ENCODE results near the gene NRBP1. TPM values are rescaled to one million over a fixed set of nuclear protein-coding genes. Genes with fewer than 3 reads are reported as not detected.

NRBP1 gene
- total and polyA plus RNA-seq, 2 of the 4 experiments (the other 2 are of a cell fraction): 120 to 155 TPM

DNA sequence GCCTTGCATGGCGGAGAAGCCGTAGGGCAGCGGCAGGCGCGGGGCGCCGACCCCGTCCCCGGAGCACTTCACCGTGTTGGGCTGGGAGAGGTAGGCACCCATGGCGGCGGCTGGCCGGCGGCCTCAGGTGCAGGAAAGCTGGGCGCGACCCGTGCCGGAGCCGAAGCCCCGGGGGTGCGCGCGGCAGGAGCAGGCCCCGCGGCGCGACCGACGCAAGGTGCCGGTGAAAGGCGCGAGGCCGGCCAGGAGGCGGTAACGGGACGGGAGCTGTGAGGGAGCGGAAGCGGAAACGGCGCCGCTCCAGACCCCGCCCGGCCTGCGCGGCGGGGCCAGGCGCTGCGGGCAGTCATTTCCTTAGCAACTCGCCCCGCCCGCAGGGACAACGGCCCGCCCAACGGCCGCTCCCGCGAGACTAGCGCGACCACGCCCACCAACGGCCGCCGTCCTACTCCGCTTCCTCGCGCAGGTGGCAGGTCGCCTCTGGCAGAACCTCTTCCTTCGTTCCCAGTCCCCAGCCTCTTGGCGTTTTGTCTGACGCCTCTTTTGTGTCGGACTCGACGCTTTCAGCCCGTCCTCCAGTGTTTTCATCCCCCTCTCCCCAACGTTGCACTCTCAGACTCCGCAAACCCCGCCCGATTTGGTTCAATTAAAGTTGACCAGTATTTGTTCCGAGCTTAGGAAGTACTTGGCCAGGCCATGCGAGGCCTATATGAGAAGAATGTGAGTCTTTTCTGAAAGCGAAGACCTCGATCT lies 18.9 kb upstream of the NRBP1 start, which contains the start of gene PPM1G (continued):
- TF ChIP-seq, protein P1, sequence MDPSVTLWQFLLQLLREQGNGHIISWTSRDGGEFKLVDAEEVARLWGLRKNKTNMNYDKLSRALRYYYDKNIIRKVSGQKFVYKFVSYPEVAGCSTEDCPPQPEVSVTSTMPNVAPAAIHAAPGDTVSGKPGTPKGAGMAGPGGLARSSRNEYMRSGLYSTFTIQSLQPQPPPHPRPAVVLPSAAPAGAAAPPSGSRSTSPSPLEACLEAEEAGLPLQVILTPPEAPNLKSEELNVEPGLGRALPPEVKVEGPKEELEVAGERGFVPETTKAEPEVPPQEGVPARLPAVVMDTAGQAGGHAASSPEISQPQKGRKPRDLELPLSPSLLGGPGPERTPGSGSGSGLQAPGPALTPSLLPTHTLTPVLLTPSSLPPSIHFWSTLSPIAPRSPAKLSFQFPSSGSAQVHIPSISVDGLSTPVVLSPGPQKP (IDR thresholded peaks at IDR 0.05; ENCODE audit: borderline replicate concordance, low read depth, low read length): no peak

DNA sequence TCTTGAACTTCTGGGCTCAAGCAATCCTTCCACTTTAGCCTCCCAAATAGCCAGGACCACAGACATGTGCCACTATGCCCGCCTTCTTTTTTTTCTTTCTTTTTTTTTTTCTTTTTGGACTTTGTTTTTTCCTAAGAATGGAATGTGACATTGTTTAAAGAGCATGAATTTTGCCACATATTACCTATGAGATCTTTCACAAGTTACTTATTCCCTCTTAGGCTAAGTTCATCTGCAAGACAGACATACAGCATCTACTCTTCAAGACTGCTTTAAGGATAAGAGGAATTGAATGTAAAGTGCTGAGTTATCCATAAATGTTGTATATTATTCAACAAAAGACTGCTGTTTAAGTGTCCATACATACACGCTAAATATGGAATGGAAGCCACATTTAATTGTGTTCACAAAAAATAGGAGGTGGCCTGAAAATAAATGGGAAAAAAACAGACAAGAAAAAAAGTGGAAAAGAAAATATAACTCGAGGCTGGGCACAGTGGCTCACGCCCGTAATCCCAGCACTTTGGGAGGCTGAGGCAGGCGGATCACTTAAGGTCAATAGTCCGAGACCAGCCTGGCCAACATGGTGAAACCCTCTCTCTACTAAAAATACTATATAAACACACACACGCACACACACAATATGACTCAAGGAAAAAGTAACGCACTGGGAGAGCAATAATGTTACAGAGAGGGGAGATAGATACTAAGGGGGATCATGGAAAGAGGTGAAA lies 15.8 kb upstream of the NRBP1 start:
- no peak overlapping the region for H3K9ac ChIP-seq (ENCODE audit: low read depth, low read length)
- H2BK20ac ChIP-seq (ENCODE audit: low read depth, low read length): no peak overlapping the region
- dilution Hi-C loops (cut with HindIII; ENCODE audit: low sequenced_read_pairs, unreplicated experiment): no loop called here
- no peaks in the 10 kb centered on the region for H3K9me3 ChIP-seq (ENCODE audit: control insufficient read depth, insufficient read depth, low read length)
- no CpG with 5 or more reads among the region's 9 CpGs for WGBS, 2 experiments (ENCODE audit: extremely low coverage in 2 of 2, insufficient read length in 1 of 2)
- no peaks in the 10 kb centered on the region for H3K36me3 ChIP-seq (ENCODE audit: control insufficient read depth, insufficient read depth, low read length)
- no peak overlapping the region for H2AK5ac ChIP-seq (ENCODE audit: low read depth, low read length)
- no peak overlapping the region for H4K91ac ChIP-seq (ENCODE audit: insufficient read depth, low read depth, low read length)
- no peak for DNase-seq
- H2BK5ac ChIP-seq (ENCODE audit: low read depth, low read length, poor library complexity, severe bottlenecking): no peak overlapping the region
- POLR2A ChIA-PET (ENCODE audit: unreplicated experiment): no interaction called here
- H3K56ac ChIP-seq (ENCODE audit: extremely low read depth, insufficient read depth, low read length): no peak overlapping the region
- H4K8ac ChIP-seq (ENCODE audit: low read depth in 2 of 2, low read length in 2 of 2): no peak overlapping the region
- H3K9me1 ChIP-seq (ENCODE audit: insufficient read depth, low read length): peaks cover 4% of the 10 kb centered on the region; the same call in 1 of the 2 replicates
- no peak overlapping the region for H2BK120ac ChIP-seq (ENCODE audit: low read depth, low read length)
- H3K4me2 ChIP-seq (ENCODE audit: low read depth, low read length): no peak overlapping the region
- H2AK9ac ChIP-seq (replicated peaks; ENCODE audit: low read depth, low read length, poor library complexity): no peak overlapping the region
- intact Hi-C loops (cut with micrococcal nuclease): no loop called here
- H3K4me1 ChIP-seq (ENCODE audit: control insufficient read depth, insufficient read depth, low read length): 0 out of 2 replicates have a peak, but pooled peaks cover under 1% of the 10 kb centered on the region
- BruUV-seq (replicated peaks): no TSS peak
- H2BK15ac ChIP-seq (ENCODE audit: low read depth, low read length): no peak overlapping the region
- H3K14ac ChIP-seq (replicated peaks; ENCODE audit: low read depth, low read length): no peak overlapping the region
- CTCF ChIA-PET: no interaction called here
- peaks cover 0 to 14% of the 10 kb centered on the region in 2 experiments; a peak in 2 of 4 replicates for H3K79me1 ChIP-seq (ENCODE audit: low read depth in 1 of 2, low read length in 2 of 2)
- H3K27ac ChIP-seq (ENCODE audit: insufficient read depth, low read length): no peak overlapping the region
- in situ Hi-C loops (cut with MboI; ENCODE audit: low sequenced_read_pairs): no loop called here
- H2AFZ ChIP-seq (replicated peaks; ENCODE audit: low read length, poor library complexity): no peak overlapping the region
- no peak for ATAC-seq (ENCODE audit: low read depth)
- H3K4ac ChIP-seq (ENCODE audit: low read depth, low read length): no peak overlapping the region
- no peak overlapping the region for H3K18ac ChIP-seq (ENCODE audit: low read depth, low read length)
- TF ChIP-seq BHLHE40 (IDR thresholded peaks at IDR 0.05; ENCODE audit: low read depth, low read length): no peak
- TF ChIP-seq RFX5 (IDR thresholded peaks at IDR 0.05; ENCODE audit: low read depth, low read length): no peak
- TF ChIP-seq RCOR1 (IDR thresholded peaks at IDR 0.05; ENCODE audit: insufficient replicate concordance, low read length): no peak
- no peak overlapping the region for H3K4me3 ChIP-seq (ENCODE audit: insufficient read depth, low read depth, low read length)
- peaks cover 8% of the 10 kb centered on the region for H4K20me1 ChIP-seq (ENCODE audit: insufficient read depth, low read length)
- H3K23ac ChIP-seq (ENCODE audit: low read depth, low read length): no peak overlapping the region
- H4K5ac ChIP-seq (ENCODE audit: low read depth, low read length): no peak overlapping the region
- no peaks in the 10 kb centered on the region for H3K27me3 ChIP-seq (ENCODE audit: control insufficient read depth, insufficient read depth, low read length)

All from IMR-90 (cell line).